ENCODE results near the gene CRB1.

DNA sequence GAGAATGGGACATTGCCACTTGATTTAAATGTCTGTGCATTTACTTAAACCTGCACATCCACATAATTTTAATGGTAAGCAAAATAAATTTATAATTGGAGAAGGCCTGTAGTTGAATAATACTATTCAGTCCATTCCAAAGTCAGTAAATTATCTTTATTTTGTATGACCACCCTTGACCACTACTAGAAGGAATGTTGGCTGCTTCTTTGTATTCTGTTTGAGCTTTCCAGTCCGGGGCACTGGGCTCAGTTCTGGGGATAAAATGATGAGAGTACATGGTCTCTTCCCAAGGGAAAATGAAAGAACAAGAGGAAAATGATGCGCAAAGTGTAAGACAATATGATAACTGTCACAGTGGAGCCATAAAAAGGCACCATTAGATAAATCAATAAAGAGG, 98.9 kb downstream of the CRB1 start:
- TF ChIP-seq, protein P1, sequence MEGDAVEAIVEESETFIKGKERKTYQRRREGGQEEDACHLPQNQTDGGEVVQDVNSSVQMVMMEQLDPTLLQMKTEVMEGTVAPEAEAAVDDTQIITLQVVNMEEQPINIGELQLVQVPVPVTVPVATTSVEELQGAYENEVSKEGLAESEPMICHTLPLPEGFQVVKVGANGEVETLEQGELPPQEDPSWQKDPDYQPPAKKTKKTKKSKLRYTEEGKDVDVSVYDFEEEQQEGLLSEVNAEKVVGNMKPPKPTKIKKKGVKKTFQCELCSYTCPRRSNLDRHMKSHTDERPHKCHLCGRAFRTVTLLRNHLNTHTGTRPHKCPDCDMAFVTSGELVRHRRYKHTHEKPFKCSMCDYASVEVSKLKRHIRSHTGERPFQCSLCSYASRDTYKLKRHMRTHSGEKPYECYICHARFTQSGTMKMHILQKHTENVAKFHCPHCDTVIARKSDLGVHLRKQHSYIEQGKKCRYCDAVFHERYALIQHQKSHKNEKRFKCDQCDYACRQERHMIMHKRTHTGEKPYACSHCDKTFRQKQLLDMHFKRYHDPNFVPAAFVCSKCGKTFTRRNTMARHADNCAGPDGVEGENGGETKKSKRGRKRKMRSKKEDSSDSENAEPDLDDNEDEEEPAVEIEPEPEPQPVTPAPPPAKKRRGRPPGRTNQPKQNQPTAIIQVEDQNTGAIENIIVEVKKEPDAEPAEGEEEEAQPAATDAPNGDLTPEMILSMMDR (IDR thresholded peaks at IDR 0.05; ENCODE audit: control extremely low read depth in 1 of 3, insufficient read depth in 1 of 3, low read depth in 1 of 3, low read length in 3 of 3) = no peak
- TF ChIP-seq, protein P2, sequence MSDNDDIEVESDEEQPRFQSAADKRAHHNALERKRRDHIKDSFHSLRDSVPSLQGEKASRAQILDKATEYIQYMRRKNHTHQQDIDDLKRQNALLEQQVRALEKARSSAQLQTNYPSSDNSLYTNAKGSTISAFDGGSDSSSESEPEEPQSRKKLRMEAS (IDR thresholded peaks at IDR 0.05) = no peak
- TF ChIP-seq RAD21 (IDR thresholded peaks at IDR 0.05 in 1 of 2, conservative IDR thresholded peaks at IDR 0.05 in 1 of 2; ENCODE audit: low read depth in 2 of 2, low read length in 2 of 2) (no peak), TEAD4 (IDR thresholded peaks at IDR 0.05; ENCODE audit: low read depth, low read length) (no peak)
